Spleen (tissue), 11 donors: Measurements from ENCODE around the gene KLHL12. TPM values are rescaled to one million over a fixed set of nuclear protein-coding genes. Genes with fewer than 3 reads are reported as not detected.

Experiments
- DNase-seq: peaks from one replicate; pipeline ENCODE4 v3.0.0-alpha.2; 2020
- H3K27ac ChIP-seq, 8 donors: fragments of 200-600 bp; sonication (generic) in 7 of 8; 1 replicate in 4 of 8; 2 replicates in 4 of 8; pipeline versions ENCODE4 v1.5.0 to v1.8.0; 2016 to 2021; ENCODE audit warnings: inconsistent platforms in 4 of 8, mild to moderate bottlenecking in 4 of 8, moderate library complexity in 1 of 8
- H3K27me3 ChIP-seq, 7 donors: fragments of 200-600 bp; sonication (generic) in 6 of 7; replicated peaks in 1 of 7; 1 replicate in 4 of 7; 2 replicates in 3 of 7; pipeline versions ENCODE4 v1.5.0 to v1.8.0; 2016 to 2021; ENCODE audit warnings: inconsistent platforms in 3 of 7, mild to moderate bottlenecking in 1 of 7
- H3K36me3 ChIP-seq, 6 donors: fragments of 200-600 bp; sonication (generic) in 5 of 6; 1 replicate in 4 of 6; 2 replicates in 2 of 6; pipeline versions ENCODE4 v1.5.0 to v1.8.0; 2016 to 2021; ENCODE audit warnings: inconsistent platforms in 2 of 6
- H3K4me1 ChIP-seq, 6 donors: fragments of 200-600 bp; sonication (generic) in 5 of 6; 1 replicate in 3 of 6; 2 replicates in 3 of 6; pipeline versions ENCODE4 v1.5.0 to v1.8.0; 2016 to 2021; ENCODE audit warnings: inconsistent platforms in 3 of 6
- H3K4me3 ChIP-seq, 8 donors: fragments of 200-600 bp; sonication (generic) in 7 of 8; 1 replicate in 4 of 8; 2 replicates in 4 of 8; pipeline versions ENCODE4 v1.5.0 to v1.8.0; 2016 to 2021; ENCODE audit warnings: inconsistent platforms in 4 of 8, mild to moderate bottlenecking in 4 of 8, moderate library complexity in 2 of 8
- H3K9me3 ChIP-seq, 8 donors: fragments of 200-600 bp; sonication (generic) in 7 of 8; 1 replicate in 4 of 8; 2 replicates in 4 of 8; pipeline versions ENCODE4 v1.5.0 to v1.8.0; 2016 to 2021; ENCODE audit warnings: inconsistent platforms in 4 of 8
- POLR2A ChIP-seq, 3 donors: fragments of 450-650 bp; IDR thresholded peaks; one replicate each; pipeline ENCODE4 v1.5.1; 2017; ENCODE audit warnings: antibody characterized with exemption in 3 of 3, mild to moderate bottlenecking in 1 of 3
- POLR2AphosphoS5 ChIP-seq, 3 donors: sonication (generic); formaldehyde crosslinking; IDR thresholded peaks; one replicate each; pipeline ENCODE4 v1.5.1; 2017; ENCODE audit warnings: antibody characterized with exemption in 3 of 3
- WGBS, 5 donors: extraction: QIAGEN DNeasy Blood & Tissue Kit in 3 of 5; methylation state at CpG; one replicate each; pipeline versions ENCODE4 v1.1.5 to v1.1.7; 2013 to 2018; 5-methylcytosine and 5-hydroxymethylcytosine counted together
- intact Hi-C: fragments of 100-400 bp; cut with DNase I; formaldehyde crosslinking; loops from one replicate; pipeline ENCODE4 v1.15.0; 2023; ENCODE audit warnings: low total_unique reads
- polyA plus RNA-seq, 3 donors: library from polyadenylated mRNA; stranded (reverse); fragments of 200-250 nt; gene quantifications; one replicate each; pipeline ENCODE4 v1.2.1, GENCODE V29; 2013
- total RNA-seq, 7 donors: library from RNA; depleted of rRNA in 3 of 7; stranded (reverse); fragments of >200 nt in 3 of 7; fragmentation: NEBNext Ultra II Directional in 4 of 7; extraction: Animal tissue kit (Norgen Biotek cat#: 25700) in 4 of 7; gene quantifications; one replicate each; pipeline versions ENCODE4 v1.1.0 to v1.2.1, GENCODE V29; 2016 to 2021
- TF ChIP-seq, protein P1 (sequence below), 11 experiments: fragments of 200-600 bp in 7 of 11; fragments of 450-650 bp in 4 of 11; sonication (generic) in 4 of 11; IDR thresholded peaks in 8 of 11; conservative IDR thresholded peaks in 3 of 11; 1 replicate in 7 of 11; 2 replicates in 4 of 11; pipeline versions ENCODE4 v1.4.0 to v1.8.0; 2016 to 2021; ENCODE audit warnings: antibody characterized with exemption in 11 of 11, inconsistent platforms in 4 of 11, mild to moderate bottlenecking in 1 of 11
- donor health status: healthy with polysubstance abuse.
- donor health status: DM: no; HTN: no; CAD: no; lungs with moderate emphysema.
- donor health status: DM: no; HTN: no; CAD: no.
- donor health status: Bipolar disorder and iron deficiency.
- donor health status: healthy.
- donor health status: DM: no; HTN: no; CAD: no.
- donor health status: DM: yes; HTN: yes; CAD: no.

Gene KLHL12
- total and polyA plus RNA-seq, 10 donors, result 14.8 to 35.4 (median 23.8) TPM

DNA sequence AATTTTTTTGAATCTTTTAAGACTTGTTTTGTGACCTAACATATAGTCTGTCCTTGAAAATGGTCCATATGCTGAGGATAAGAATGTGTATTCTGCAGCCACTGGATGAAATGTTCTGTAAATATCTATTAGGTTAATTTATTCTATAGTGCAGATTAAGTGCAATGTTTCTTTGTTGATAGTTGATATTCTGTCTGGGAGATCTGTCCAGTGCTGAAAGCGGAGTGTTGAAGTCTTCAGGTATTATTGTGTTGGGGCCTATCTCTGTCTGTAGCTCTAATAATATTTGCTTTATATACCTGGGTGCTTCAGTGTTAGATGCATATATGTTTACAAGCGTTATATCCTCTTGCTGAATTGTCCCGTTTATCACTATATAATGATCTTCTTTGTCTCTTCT is 7.7 kb upstream of the KLHL12 start:
- TF ChIP-seq POLR2AphosphoS5 (IDR thresholded peaks at IDR 0.05), result no peak
- TF ChIP-seq, protein P1, sequence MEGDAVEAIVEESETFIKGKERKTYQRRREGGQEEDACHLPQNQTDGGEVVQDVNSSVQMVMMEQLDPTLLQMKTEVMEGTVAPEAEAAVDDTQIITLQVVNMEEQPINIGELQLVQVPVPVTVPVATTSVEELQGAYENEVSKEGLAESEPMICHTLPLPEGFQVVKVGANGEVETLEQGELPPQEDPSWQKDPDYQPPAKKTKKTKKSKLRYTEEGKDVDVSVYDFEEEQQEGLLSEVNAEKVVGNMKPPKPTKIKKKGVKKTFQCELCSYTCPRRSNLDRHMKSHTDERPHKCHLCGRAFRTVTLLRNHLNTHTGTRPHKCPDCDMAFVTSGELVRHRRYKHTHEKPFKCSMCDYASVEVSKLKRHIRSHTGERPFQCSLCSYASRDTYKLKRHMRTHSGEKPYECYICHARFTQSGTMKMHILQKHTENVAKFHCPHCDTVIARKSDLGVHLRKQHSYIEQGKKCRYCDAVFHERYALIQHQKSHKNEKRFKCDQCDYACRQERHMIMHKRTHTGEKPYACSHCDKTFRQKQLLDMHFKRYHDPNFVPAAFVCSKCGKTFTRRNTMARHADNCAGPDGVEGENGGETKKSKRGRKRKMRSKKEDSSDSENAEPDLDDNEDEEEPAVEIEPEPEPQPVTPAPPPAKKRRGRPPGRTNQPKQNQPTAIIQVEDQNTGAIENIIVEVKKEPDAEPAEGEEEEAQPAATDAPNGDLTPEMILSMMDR (IDR thresholded peaks at IDR 0.05 in 8 of 11, conservative IDR thresholded peaks at IDR 0.05 in 3 of 11), result no peak
- TF ChIP-seq POLR2A (IDR thresholded peaks at IDR 0.05), result no peak
- Histone ChIP-seq H3K36me3 (peaks cover 0 to 8% (median 0%) of the 10 kb centered on the region in 6 donors), H3K27me3 (no peaks in the 10 kb centered on the region), H3K9me3 (peaks cover 0 to 7% (median 0%) of the 10 kb centered on the region in 8 donors), H3K27ac (no peak overlapping the region), H3K4me3 (no peak overlapping the region), H3K4me1 (no peaks in the 10 kb centered on the region)
- intact Hi-C loops, result no loop called here
- WGBS, 5 donors, result 91 to 98% (median 95%) methylated on average over 3 of the region's 3 CpGs
- no peak for DNase-seq

DNA sequence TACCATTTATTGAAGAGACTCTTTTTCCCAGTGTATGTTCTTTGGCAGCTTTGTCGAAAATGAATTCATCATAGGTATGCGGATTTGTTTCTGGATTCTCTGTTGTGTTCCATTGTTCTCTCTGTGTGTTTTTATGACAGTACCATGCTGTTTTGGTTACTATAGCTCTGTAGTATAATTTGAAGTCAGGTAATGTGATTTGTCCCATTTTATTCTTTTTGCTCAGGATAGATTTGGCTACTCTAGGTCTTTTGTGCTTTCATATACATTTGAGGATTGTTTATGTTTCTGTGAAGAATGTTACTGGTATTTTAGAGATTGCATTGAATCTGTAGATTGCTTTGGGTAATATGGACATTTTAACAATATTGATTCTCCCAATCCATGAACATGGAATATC is 5.4 kb upstream of the KLHL12 start:
- Histone ChIP-seq H3K4me3 (no peak overlapping the region), H3K36me3 (no peaks in the 10 kb centered on the region), H3K27me3 (no peaks in the 10 kb centered on the region), H3K4me1 (peaks cover 3 to 4% (median 3%) of the 10 kb centered on the region in 6 donors), H3K27ac (no peak overlapping the region), H3K9me3 (peaks cover 0 to 7% (median 0%) of the 10 kb centered on the region in 8 donors)
- TF ChIP-seq, protein P1 (IDR thresholded peaks at IDR 0.05 in 8 of 11, conservative IDR thresholded peaks at IDR 0.05 in 3 of 11), result no peak
- TF ChIP-seq POLR2A (IDR thresholded peaks at IDR 0.05), result no peak
- TF ChIP-seq POLR2AphosphoS5 (IDR thresholded peaks at IDR 0.05), result no peak
- intact Hi-C loops, result no loop called here
- WGBS, 5 donors, result 89 to 99% (median 91%) methylated on average over 2 of the region's 2 CpGs
- no peak for DNase-seq

DNA sequence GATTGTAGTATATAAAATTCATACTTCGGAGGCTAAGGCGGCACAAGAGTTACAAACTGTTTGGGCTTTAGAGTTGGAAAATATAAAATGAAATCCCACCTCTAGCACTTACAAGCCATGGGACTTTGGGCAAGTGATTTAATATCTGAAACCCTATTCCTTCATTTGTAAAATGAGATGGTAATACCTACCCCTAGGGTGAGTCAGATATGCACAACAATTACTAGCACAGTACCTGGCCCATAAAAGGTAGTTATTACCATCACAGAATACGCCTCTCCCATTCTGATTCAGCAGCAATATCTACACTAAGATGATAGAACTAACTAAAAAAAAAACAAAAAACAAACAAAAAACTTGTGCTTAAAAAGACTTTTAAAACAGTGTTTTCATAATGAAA is 3.5 kb downstream of the KLHL12 start:
- DNase-seq, result no peak
- Histone ChIP-seq H3K36me3 (peaks cover 0 to 64% (median 25%) of the 10 kb centered on the region in 6 donors), H3K27me3 (no peaks in the 10 kb centered on the region), H3K9me3 (no peaks in the 10 kb centered on the region), H3K27ac (no peak overlapping the region), H3K4me1 (peaks cover 21 to 63% (median 49%) of the 10 kb centered on the region in 6 donors), H3K4me3 (no peak overlapping the region)
- intact Hi-C loops, result no loop called here
- WGBS, 5 donors, result 89 to 97% (median 96%) methylated on average over 3 of the region's 3 CpGs
- TF ChIP-seq, protein P1 (IDR thresholded peaks at IDR 0.05 in 8 of 11, conservative IDR thresholded peaks at IDR 0.05 in 3 of 11), result no peak
- TF ChIP-seq POLR2AphosphoS5 (IDR thresholded peaks at IDR 0.05) (no peak), POLR2A (IDR thresholded peaks at IDR 0.05) (no peak)

DNA sequence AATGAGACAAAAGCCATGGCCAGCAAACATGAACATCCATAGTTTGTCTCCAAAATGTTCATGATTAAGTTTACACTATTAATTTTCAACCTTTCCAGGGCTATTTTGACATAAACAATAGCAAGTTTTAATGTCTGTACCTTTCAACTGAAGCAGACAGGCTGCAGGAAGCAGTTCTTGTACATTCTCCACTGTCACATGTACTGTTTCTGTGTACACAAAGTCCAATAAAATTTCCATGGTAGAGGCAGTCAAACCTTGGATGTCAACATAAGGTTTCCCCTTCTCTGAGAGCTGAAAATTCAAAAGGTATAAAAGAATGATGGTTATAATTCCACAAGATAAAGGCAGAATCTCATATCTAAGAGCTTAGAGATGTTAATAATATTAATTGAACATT is 7.4 kb downstream of the KLHL12 start:
- intact Hi-C loops, result no loop called here
- TF ChIP-seq POLR2A (IDR thresholded peaks at IDR 0.05), result no peak
- TF ChIP-seq, protein P1 (IDR thresholded peaks at IDR 0.05 in 8 of 11, conservative IDR thresholded peaks at IDR 0.05 in 3 of 11), result no peak

More for the DNA sequence above, 7.4 kb downstream of the KLHL12 start:
- Histone ChIP-seq H3K4me3 (no peak overlapping the region), H3K9me3 (no peaks in the 10 kb centered on the region), H3K27ac (no peak overlapping the region), H3K36me3 (peaks cover 0 to 99% (median 62%) of the 10 kb centered on the region in 6 donors), H3K4me1 (peaks cover 4 to 37% (median 24%) of the 10 kb centered on the region in 6 donors), H3K27me3 (no peaks in the 10 kb centered on the region)
- DNase-seq, result no peak
